ENCODE results near the gene PPP2R1A. TPM values are rescaled to one million over a fixed set of nuclear protein-coding genes. Genes with fewer than 3 reads are reported as not detected.

PPP2R1A gene
- 122 TPM for polyA plus RNA-seq (2012; ENCODE audit: missing spikeins)

DNA sequence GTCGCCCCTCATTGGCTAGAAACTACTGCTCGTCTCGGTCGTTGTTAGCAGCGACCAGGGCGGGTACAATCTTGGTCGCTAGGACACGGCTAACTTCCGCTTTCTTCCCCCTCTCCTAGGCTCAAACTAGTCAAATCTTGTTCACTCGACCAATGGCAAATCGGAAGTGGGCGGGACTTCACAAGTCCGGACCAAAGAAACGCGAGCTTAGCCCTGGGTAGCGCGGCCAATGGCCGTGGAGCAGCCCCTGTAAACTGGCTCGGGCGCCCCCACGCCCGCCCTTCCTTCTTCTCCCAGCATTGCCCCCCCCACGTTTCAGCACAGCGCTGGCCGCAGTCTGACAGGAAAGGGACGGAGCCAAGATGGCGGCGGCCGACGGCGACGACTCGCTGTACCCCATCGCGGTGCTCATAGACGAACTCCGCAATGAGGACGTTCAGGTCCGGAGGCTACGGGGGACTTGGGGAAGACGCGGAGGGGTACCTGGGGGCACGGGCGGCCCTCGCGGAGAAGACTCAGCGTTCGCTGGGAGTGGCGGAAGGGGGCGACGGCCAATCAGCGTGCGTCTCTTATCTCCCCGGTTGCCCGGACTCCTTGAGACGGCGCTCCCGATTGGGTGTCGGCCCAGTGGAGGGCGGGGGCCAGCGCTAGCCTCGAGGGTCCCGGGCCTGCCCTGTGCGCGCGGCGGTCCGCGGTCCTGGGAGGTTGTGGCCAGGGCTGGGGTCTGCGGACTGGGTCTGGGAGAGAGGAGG, at the start of gene PPP2R1A:
PPP2R1A (plus strand) TSS at position 318 of the 752 bp plus-strand sequence; CDS start at position 363, 45 bp downstream.
- TF ChIP-seq TAF1 (IDR thresholded peaks at IDR 0.05; ENCODE audit: borderline replicate concordance, low read depth, low read length): peak; percentile 97
- peak; percentile 90 for TF ChIP-seq POLR2AphosphoS5 (IDR thresholded peaks at IDR 0.05; ENCODE audit: low read depth, low read length)
- peak; percentile 92 for TF ChIP-seq POLR2A (IDR thresholded peaks at IDR 0.05; ENCODE audit: low read depth, low read length)
- FAIRE-seq: no peak
- peak; percentile 88 for DNase-seq (ENCODE audit: insufficient read length)

GRCh38 chr19:52141203-52141602, 48.6 kb upstream of the PPP2R1A start:
- FAIRE-seq: no peak
- TF ChIP-seq POLR2AphosphoS5 (IDR thresholded peaks at IDR 0.05; ENCODE audit: low read depth, low read length) (no peak), TAF1 (IDR thresholded peaks at IDR 0.05; ENCODE audit: borderline replicate concordance, low read depth, low read length) (no peak)
- no peak for DNase-seq (ENCODE audit: insufficient read length)

DNA sequence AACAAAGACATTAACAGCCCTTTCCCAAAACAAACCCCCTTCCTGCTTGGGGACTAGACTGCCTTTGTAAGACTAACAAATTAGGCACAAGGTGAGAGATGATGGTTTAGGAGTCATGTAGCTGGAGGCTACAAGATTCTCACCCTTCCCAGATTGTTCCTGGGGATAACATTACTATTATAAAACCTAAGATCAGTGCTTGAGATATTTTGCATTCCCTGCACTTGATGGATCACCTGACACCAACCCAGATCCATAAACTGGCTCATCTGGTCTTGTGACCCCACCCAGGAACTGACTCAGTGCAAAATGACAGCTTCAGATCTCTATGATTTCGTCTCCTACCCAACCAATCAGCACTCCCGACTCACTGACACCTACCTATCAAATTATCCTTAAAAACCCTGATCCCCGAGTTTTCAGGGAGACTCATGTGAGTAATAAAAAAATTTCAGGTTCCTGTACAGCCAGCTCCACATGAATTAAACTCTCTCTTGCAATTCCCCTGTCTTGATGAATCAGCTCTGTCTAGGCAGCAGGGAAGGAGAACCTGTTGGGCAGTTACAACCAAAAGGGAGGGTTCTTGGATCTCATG, 47.8 kb upstream of the PPP2R1A start:
- FAIRE-seq (no peak), DNase-seq (ENCODE audit: insufficient read length) (no peak)
- TF ChIP-seq POLR2AphosphoS5 (IDR thresholded peaks at IDR 0.05; ENCODE audit: low read depth, low read length): no peak
- no peak for TF ChIP-seq POLR2A (IDR thresholded peaks at IDR 0.05; ENCODE audit: low read depth, low read length)
- no peak for TF ChIP-seq TAF1 (IDR thresholded peaks at IDR 0.05; ENCODE audit: borderline replicate concordance, low read depth, low read length)

DNA sequence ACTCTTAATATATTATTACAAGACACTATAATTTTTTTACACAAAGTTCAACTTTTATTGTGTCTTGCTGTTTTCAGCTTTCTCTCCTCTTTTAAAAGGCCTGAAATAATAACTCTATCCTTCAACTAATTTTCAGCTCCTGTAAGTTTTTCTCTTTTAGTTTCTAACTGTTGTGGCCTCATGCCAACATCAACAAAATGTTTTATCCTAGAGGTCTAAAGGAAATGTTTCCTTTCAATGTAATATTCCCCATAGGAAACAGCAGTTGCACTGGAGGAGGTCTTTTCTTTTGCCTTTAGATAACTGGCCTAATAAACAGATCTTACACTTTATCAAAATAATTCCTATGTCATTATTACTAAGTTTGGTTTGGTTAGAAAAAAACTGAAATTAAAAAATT, 41.6 kb upstream of the PPP2R1A start:
- TF ChIP-seq POLR2A (IDR thresholded peaks at IDR 0.05; ENCODE audit: low read depth, low read length): no peak
- TF ChIP-seq TAF1 (IDR thresholded peaks at IDR 0.05; ENCODE audit: borderline replicate concordance, low read depth, low read length): no peak
- FAIRE-seq: no peak
- DNase-seq (ENCODE audit: insufficient read length): no peak

- no peak for FAIRE-seq
- TF ChIP-seq TAF1 (IDR thresholded peaks at IDR 0.05; ENCODE audit: borderline replicate concordance, low read depth, low read length) (no peak), POLR2AphosphoS5 (IDR thresholded peaks at IDR 0.05; ENCODE audit: low read depth, low read length) (no peak), POLR2A (IDR thresholded peaks at IDR 0.05; ENCODE audit: low read depth, low read length) (no peak)
- no peak for DNase-seq (ENCODE audit: insufficient read length)
These were observed 34.1 kb upstream of the PPP2R1A start for GRCh38 chr19:52155596-52156359.

GRCh38 chr19:52170304-52170703, 19.5 kb upstream of the PPP2R1A start:
- no peak for FAIRE-seq
- TF ChIP-seq POLR2AphosphoS5 (IDR thresholded peaks at IDR 0.05; ENCODE audit: low read depth, low read length) (no peak), TAF1 (IDR thresholded peaks at IDR 0.05; ENCODE audit: borderline replicate concordance, low read depth, low read length) (no peak), POLR2A (IDR thresholded peaks at IDR 0.05; ENCODE audit: low read depth, low read length) (no peak)
- no peak for DNase-seq (ENCODE audit: insufficient read length)

- peak; percentile 23 for DNase-seq (ENCODE audit: insufficient read length)
- peak; percentile 61 for FAIRE-seq
- TF ChIP-seq POLR2A (IDR thresholded peaks at IDR 0.05; ENCODE audit: low read depth, low read length) (no peak), TAF1 (IDR thresholded peaks at IDR 0.05; ENCODE audit: borderline replicate concordance, low read depth, low read length) (no peak), POLR2AphosphoS5 (IDR thresholded peaks at IDR 0.05; ENCODE audit: low read depth, low read length) (no peak)
These were observed 19.0 kb upstream of the PPP2R1A start for GRCh38 chr19:52170863-52171320.

GRCh38 chr19:52171321-52172169, 18.3 kb upstream of the PPP2R1A start, which contains the start of gene ZNF836:
ZNF836 (minus strand) TSS chr19:52171621; CDS start chr19:52168072, 3,549 bp downstream.
- FAIRE-seq (peak; percentile 92), DNase-seq (ENCODE audit: insufficient read length) (peak; percentile 84)
- TF ChIP-seq POLR2A (IDR thresholded peaks at IDR 0.05; ENCODE audit: low read depth, low read length) (peak; percentile 46; the same call in 1 of the 2 replicates), TAF1 (IDR thresholded peaks at IDR 0.05; ENCODE audit: borderline replicate concordance, low read depth, low read length) (no peak)

DNA sequence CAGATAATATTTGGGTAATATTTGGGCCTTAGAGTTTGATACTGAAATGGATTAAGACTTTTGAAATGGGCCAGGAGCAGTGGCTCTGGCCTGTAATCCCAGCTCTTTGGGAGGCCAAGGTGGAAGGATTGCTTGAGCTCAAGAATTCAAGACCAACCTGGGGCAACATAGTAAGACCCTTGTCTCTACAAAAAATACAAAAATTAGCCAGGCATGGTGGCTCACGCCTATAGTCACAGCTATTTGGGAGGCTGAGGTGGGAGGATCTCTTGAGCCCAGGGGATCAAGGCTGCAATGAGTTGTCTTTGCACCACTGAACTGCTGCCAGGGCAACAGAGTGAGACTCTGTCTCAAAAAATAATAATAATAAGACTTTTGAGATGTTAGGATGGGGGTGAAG, 17.5 kb upstream of the PPP2R1A start:
- DNase-seq (ENCODE audit: insufficient read length): no peak
- no peak for FAIRE-seq
- TF ChIP-seq TAF1 (IDR thresholded peaks at IDR 0.05; ENCODE audit: borderline replicate concordance, low read depth, low read length) (no peak), POLR2AphosphoS5 (IDR thresholded peaks at IDR 0.05; ENCODE audit: low read depth, low read length) (no peak), POLR2A (IDR thresholded peaks at IDR 0.05; ENCODE audit: low read depth, low read length) (no peak)

DNA sequence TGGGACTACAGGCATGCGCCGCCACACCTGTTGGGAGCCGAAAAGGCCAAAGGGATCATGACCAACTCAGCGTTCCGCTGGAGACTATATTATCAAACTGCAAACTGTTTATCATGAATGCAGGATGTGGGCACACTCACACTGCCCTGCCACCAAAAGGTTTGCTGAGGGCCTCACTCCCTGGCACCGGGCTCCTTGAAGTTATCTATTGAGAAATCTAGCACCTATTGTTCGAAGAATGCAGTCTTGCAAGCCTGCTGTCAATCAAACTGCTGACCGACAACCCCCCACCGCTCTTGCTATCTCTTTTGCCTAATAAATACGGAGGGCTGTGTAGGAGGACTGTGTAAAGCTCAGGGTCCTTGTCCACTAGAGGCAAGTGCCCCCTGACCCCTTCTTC, 13.3 kb upstream of the PPP2R1A start:
- no peak for TF ChIP-seq POLR2A (IDR thresholded peaks at IDR 0.05; ENCODE audit: low read depth, low read length)
- no peak for DNase-seq (ENCODE audit: insufficient read length)
- no peak for FAIRE-seq

- TF ChIP-seq POLR2A (IDR thresholded peaks at IDR 0.05; ENCODE audit: low read depth, low read length) (no peak), POLR2AphosphoS5 (IDR thresholded peaks at IDR 0.05; ENCODE audit: low read depth, low read length) (no peak), TAF1 (IDR thresholded peaks at IDR 0.05; ENCODE audit: borderline replicate concordance, low read depth, low read length) (no peak)
- DNase-seq (ENCODE audit: insufficient read length) (no peak), FAIRE-seq (no peak)
These were observed 2.4 kb upstream of the PPP2R1A start for GRCh38 chr19:52187407-52187806.
